ENCODE results near the gene FAM13C.

DNA sequence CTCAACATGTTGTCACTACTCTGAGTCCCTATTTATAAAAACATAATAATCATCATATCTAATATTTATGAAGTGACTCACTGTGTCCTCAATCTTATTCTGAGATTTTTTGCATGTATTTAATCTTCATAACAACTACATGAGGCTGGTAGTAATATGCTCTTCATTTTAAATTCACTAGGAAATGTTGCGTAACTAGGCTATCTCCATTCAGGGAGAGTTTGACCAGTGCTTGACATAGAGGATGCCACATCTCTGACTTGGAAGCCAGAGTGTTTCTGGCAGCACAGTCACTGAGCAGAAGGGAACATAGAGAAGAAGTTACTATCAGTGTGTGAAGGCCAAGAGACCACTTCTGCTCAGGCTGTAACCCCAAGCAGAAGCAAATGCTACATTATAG, 88.9 kb downstream of the FAM13C start:
- TF ChIP-seq, protein P1, sequence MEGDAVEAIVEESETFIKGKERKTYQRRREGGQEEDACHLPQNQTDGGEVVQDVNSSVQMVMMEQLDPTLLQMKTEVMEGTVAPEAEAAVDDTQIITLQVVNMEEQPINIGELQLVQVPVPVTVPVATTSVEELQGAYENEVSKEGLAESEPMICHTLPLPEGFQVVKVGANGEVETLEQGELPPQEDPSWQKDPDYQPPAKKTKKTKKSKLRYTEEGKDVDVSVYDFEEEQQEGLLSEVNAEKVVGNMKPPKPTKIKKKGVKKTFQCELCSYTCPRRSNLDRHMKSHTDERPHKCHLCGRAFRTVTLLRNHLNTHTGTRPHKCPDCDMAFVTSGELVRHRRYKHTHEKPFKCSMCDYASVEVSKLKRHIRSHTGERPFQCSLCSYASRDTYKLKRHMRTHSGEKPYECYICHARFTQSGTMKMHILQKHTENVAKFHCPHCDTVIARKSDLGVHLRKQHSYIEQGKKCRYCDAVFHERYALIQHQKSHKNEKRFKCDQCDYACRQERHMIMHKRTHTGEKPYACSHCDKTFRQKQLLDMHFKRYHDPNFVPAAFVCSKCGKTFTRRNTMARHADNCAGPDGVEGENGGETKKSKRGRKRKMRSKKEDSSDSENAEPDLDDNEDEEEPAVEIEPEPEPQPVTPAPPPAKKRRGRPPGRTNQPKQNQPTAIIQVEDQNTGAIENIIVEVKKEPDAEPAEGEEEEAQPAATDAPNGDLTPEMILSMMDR (conservative IDR thresholded peaks at IDR 0.05; ENCODE audit: low read depth, low read length) = no peak
- no peak for TF ChIP-seq NFE2L2 (IDR thresholded peaks at IDR 0.05; ENCODE audit: low read depth, low read length)
